Measurements from ENCODE around the gene ANO10.
A peak's percentile ranks its signal among the peaks of the same experiment; 100 is the strongest.

The ANO10 gene

DNA sequence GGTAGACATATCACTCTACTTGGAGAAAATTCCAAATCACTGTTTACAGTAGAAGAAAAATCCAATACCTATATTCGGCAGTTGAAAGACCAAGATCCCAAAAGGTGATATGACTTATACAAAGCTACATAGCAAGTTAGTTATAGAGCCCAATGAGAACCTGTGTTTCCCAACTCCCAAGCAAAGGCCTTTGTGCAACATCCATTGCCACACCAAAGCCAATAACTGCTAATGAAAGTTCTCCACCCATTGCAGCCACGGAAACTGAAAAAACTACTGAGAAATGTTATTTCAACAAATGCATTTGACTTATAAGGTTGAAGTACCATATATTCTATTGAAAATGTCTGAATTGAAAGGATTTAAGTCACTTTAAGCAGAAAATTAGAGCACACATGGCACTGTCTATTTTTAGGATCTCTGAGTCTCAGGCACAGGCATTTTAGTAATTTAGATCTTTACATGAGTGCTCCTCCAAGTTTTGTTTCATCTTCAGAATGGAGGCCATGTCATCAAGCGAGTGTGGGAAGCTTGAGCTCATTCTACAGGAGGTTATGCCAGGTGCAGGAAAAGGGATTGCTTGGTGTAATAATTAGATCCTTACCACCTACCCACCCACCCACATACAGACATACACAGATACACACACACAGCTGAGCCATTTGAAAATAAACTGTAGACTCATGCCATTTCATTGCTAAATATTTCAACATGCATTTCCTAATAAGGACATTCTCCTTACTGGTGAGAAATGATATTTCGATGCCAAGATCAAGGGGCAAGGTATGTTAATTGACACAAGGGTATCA is 19.7 kb upstream of the ANO10 start:
- CTCF ChIA-PET, result no interaction called here
- no peak for TF ChIP-seq ZBTB48 (tag by site-specific recombination; IDR thresholded peaks at IDR 0.05)
- TF ChIP-seq ZNF146 (tag by site-specific recombination; IDR thresholded peaks at IDR 0.05), result no peak
- no peak for TF ChIP-seq ZNF37A (tag by site-specific recombination; IDR thresholded peaks at IDR 0.05)
- peak; percentile 83 for TF ChIP-seq ZFHX2 (tag by site-specific recombination; conservative IDR thresholded peaks at IDR 0.05)
- no peak for TF ChIP-seq ZNF214 (tag by site-specific recombination; IDR thresholded peaks at IDR 0.05; ENCODE audit: borderline replicate concordance)
- no peak for TF ChIP-seq ZNF549 (tag by site-specific recombination; IDR thresholded peaks at IDR 0.05)
- TF ChIP-seq EGR2 (tag by site-specific recombination; IDR thresholded peaks at IDR 0.05; ENCODE audit: low read depth), result peak; percentile 74; the same call in 1 of the 2 replicates
- TF ChIP-seq, protein P1, sequence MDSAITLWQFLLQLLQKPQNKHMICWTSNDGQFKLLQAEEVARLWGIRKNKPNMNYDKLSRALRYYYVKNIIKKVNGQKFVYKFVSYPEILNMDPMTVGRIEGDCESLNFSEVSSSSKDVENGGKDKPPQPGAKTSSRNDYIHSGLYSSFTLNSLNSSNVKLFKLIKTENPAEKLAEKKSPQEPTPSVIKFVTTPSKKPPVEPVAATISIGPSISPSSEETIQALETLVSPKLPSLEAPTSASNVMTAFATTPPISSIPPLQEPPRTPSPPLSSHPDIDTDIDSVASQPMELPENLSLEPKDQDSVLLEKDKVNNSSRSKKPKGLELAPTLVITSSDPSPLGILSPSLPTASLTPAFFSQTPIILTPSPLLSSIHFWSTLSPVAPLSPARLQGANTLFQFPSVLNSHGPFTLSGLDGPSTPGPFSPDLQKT (IDR thresholded peaks at IDR 0.05; ENCODE audit: borderline replicate concordance, low read depth, low read length), result no peak
- no peak for TF ChIP-seq ZSCAN23 (tag by site-specific recombination; IDR thresholded peaks at IDR 0.05)
- no peak for TF ChIP-seq ZNF596 (tag by site-specific recombination; IDR thresholded peaks at IDR 0.05)
- no peak overlapping the region for H3K4me3 ChIP-seq (ENCODE audit: low read depth, low read length)
- H3K9me3 ChIP-seq (ENCODE audit: control insufficient read depth, insufficient read depth, low read depth, low read length), result no peaks in the 10 kb centered on the region
- POLR2A ChIA-PET, result no interaction called here
- no peaks in the 10 kb centered on the region; the same call in 1 of the 2 replicates for H3K4me1 ChIP-seq (ENCODE audit: control insufficient read depth, insufficient read depth, low read length)
- no peaks in the 10 kb centered on the region for H3K36me3 ChIP-seq (ENCODE audit: control insufficient read depth in 2 of 2, insufficient read depth in 1 of 2, low read length in 2 of 2)
- H3K27ac ChIP-seq (ENCODE audit: extremely low read depth, low read depth, low read length), result no peak overlapping the region

DNA sequence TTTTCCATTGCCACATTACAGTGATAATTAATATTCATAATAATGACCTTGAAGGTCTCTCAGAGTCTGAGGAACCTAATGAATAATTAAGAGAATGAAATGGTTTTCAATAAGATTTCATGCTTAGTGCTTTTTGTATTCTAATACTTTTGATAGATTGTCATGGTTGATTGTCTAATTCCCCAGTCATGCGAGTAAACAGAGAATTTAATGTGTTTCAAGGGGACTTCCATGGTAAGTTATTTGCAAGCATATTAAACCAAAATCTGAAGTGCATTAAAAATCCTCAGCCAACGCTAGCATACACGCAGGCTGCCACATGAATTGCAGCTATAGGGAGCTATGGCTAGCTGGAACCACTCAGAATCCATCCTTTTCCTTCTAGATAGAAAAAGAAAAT is 18.9 kb upstream of the ANO10 start:
- Histone ChIP-seq H3K27ac (ENCODE audit: extremely low read depth, low read depth, low read length) (no peak overlapping the region), H3K9me3 (ENCODE audit: control insufficient read depth, insufficient read depth, low read depth, low read length) (no peaks in the 10 kb centered on the region), H3K4me3 (ENCODE audit: low read depth, low read length) (no peak overlapping the region), H3K36me3 (ENCODE audit: control insufficient read depth in 2 of 2, insufficient read depth in 1 of 2, low read length in 2 of 2) (no peaks in the 10 kb centered on the region), H3K4me1 (ENCODE audit: control insufficient read depth, insufficient read depth, low read length) (no peaks in the 10 kb centered on the region; the same call in 1 of the 2 replicates)
- TF ChIP-seq ZNF341 (tag by site-specific recombination; IDR thresholded peaks at IDR 0.05; ENCODE audit: low read depth), result no peak
- TF ChIP-seq ZNF366 (tag by site-specific recombination; conservative IDR thresholded peaks at IDR 0.05), result no peak
- TF ChIP-seq GLIS1 (tag by site-specific recombination; IDR thresholded peaks at IDR 0.05), result no peak
- TF ChIP-seq ZSCAN16 (tag by site-specific recombination; IDR thresholded peaks at IDR 0.05), result no peak
- TF ChIP-seq ZNF324 (tag by site-specific recombination; IDR thresholded peaks at IDR 0.05), result no peak
- TF ChIP-seq ZNF623 (tag by site-specific recombination; IDR thresholded peaks at IDR 0.05), result no peak
- TF ChIP-seq ZNF658 (tag by site-specific recombination; IDR thresholded peaks at IDR 0.05), result no peak
- TF ChIP-seq, protein P2, sequence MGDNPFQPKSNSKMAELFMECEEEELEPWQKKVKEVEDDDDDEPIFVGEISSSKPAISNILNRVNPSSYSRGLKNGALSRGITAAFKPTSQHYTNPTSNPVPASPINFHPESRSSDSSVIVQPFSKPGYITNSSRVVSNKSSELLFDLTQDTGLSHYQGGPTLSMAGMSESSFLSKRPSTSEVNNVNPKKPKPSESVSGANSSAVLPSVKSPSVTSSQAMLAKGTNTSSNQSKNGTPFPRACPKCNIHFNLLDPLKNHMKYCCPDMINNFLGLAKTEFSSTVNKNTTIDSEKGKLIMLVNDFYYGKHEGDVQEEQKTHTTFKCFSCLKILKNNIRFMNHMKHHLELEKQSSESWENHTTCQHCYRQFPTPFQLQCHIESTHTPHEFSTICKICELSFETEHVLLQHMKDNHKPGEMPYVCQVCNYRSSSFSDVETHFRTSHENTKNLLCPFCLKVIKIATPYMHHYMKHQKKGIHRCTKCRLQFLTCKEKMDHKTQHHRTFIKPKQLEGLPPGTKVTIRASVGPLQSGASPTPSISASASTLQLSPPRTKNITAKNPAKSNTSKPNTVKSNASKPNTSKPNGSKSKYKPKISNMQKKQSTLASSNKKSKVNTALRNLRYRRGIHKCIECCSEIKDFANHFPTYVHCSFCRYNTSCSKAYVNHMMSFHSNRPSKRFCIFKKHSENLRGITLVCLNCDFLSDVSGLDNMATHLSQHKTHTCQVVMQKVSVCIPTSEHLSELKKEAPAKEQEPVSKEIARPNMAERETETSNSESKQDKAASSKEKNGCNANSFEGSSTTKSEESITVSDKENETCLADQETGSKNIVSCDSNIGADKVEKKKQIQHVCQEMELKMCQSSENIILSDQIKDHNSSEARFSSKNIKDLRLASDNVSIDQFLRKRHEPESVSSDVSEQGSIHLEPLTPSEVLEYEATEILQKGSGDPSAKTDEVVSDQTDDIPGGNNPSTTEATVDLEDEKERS (tag by site-specific recombination; IDR thresholded peaks at IDR 0.05), result no peak
- no peak for TF ChIP-seq ZNF660 (tag by site-specific recombination; IDR thresholded peaks at IDR 0.05)
- no peak for TF ChIP-seq ZNF311 (tag by site-specific recombination; IDR thresholded peaks at IDR 0.05; ENCODE audit: borderline replicate concordance)
- TF ChIP-seq ZNF521 (tag by site-specific recombination; IDR thresholded peaks at IDR 0.05), result no peak
- no peak for TF ChIP-seq GFI1B (tag by site-specific recombination; IDR thresholded peaks at IDR 0.05)
- no peak for TF ChIP-seq ZNF600 (tag by site-specific recombination; IDR thresholded peaks at IDR 0.05)
- TF ChIP-seq ZNF624 (tag by site-specific recombination; IDR thresholded peaks at IDR 0.05), result no peak
- no peak for TF ChIP-seq ZNF138 (tag by site-specific recombination; IDR thresholded peaks at IDR 0.05; ENCODE audit: borderline replicate concordance)
- TF ChIP-seq ZNF423 (tag by site-specific recombination; IDR thresholded peaks at IDR 0.05), result no peak
- ChIA-PET CTCF (no interaction called here), POLR2A (no interaction called here)
